ENCODE data around the gene RPL3.

The RPL3 gene

GRCh38 chr22:39296981-39297489, 22.4 kb downstream of the RPL3 start:
- no peak for DNase-seq (ENCODE audit: low read depth, low spot score)
- CTCF ChIA-PET: interaction anchor here (0.9 to 3.8 kb wide), 5 partner anchors 10 to 127 kb away, joined by 3 to 15 read pairs (median 4); no protein-coding TSS in a partner anchor
- POLR2A ChIA-PET: interaction anchor here (1.2 kb wide), 1 partner anchor 12 kb away, joined by 3 read pairs; no protein-coding TSS in a partner anchor
- no peak for TF ChIP-seq CTCF (IDR thresholded peaks at IDR 0.05; ENCODE audit: insufficient read depth, low read length, missing control alignments)
- H3K4me3 ChIP-seq (ENCODE audit: low read depth, low read length): no peak overlapping the region

- no peak for TF ChIP-seq CTCF (IDR thresholded peaks at IDR 0.05; ENCODE audit: insufficient read depth, low read length, missing control alignments)
- no peak for DNase-seq (ENCODE audit: low read depth, low spot score)
- no peak overlapping the region for H3K4me3 ChIP-seq (ENCODE audit: low read depth, low read length)
- ChIA-PET CTCF (interaction anchor here (0.9 to 2.8 kb wide), 3 partner anchors 10 to 19 kb away, joined by 3 to 10 read pairs (median 4); no protein-coding TSS in a partner anchor), POLR2A (interaction anchor here (1.2 kb wide), 1 partner anchor 13 kb away, joined by 3 read pairs; no protein-coding TSS in a partner anchor)
Measured at GRCh38 chr22:39296535-39296934, 22.9 kb downstream of the RPL3 start.

- H3K4me3 ChIP-seq (ENCODE audit: low read depth, low read length): no peak overlapping the region
- no peak for TF ChIP-seq CTCF (IDR thresholded peaks at IDR 0.05; ENCODE audit: insufficient read depth, low read length, missing control alignments)
- no peak for DNase-seq (ENCODE audit: low read depth, low spot score)
- ChIA-PET CTCF (interaction anchor here (1.8 kb wide), 1 partner anchor 123 kb away, joined by 6 read pairs; no protein-coding TSS in a partner anchor), POLR2A (no interaction called here)
Measured at GRCh38 chr22:39294571-39295468, 24.6 kb downstream of the RPL3 start.

DNA sequence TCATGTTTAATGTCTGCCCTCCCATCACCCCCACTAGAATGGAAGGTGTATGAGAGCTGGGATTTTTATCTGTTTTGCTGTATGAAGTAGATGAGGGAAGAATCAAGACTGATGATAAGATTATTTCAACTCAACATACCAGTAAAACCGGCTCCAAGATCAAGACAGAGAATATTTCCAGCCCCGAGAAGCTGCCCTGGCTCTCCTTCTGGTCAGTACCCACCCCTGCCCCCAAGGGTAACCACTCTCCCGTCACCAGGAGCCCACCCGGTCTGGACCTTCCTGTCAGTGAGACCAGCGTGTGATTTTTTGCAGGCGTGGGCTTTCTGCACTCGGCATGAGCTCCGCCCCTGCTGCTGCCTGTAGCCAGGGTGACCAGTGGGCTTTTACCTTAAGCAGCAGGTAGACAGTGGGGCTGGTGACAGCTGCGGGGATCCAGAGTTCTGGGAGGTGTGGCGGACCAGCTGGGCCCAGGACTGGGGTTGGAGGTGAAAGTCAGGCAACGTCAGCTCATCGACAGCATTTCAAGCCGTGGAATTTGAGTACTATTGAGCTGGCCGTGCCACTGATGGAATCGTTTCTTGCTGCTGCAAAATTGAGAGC, 25.6 kb downstream of the RPL3 start:
- ChIA-PET POLR2A (interaction anchor here (1.1 kb wide), 1 partner anchor 17 kb away, joined by 4 read pairs; no protein-coding TSS in a partner anchor), CTCF (interaction anchor here (1.3 to 1.8 kb wide), 2 partner anchors 23 to 123 kb away, joined by 6 read pairs; no protein-coding TSS in a partner anchor)
- no peak for DNase-seq (ENCODE audit: low read depth, low spot score)
- H3K4me3 ChIP-seq (ENCODE audit: low read depth, low read length): no peak overlapping the region
- TF ChIP-seq CTCF (IDR thresholded peaks at IDR 0.05; ENCODE audit: insufficient read depth, low read length, missing control alignments): no peak

DNA sequence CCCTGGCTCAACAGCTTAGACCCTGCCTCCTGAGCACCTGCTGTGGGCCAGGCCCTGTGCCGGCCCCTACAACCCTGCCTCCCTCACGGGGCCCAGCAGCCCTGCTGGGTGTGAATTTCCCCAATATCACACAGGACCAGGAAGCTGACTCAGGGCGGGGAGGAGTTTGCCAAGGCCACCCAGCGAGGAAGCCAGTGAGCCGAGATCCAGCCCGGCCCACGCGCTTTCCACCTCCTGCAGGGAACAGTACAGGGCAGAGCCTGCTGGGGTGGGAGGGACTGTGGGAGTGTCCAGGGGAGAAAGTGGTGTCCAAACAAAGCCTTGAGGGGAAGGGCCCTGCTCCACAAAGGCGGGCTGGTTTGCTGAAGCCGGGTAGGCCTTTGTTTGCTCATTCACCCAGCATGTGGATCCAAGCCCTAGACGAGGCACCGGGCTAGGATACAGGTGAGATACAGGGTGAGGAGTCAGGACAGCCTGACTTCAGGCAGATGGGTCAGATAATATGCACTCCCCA, 26.8 kb downstream of the RPL3 start:
- DNase-seq (ENCODE audit: low read depth, low spot score): peak; percentile 57
- POLR2A ChIA-PET: interaction anchor here (1.0 to 1.7 kb wide), 3 partner anchors 18 to 228 kb away, joined by 3 to 4 read pairs (median 4); partner anchors contain the start of gene ATF4
- H3K4me3 ChIP-seq (ENCODE audit: low read depth, low read length): no peak overlapping the region
- TF ChIP-seq CTCF (IDR thresholded peaks at IDR 0.05; ENCODE audit: insufficient read depth, low read length, missing control alignments): no peak
- CTCF ChIA-PET: interaction anchor here (1.3 to 3.0 kb wide), 2 partner anchors 24 to 122 kb away, joined by 6 to 16 read pairs; no protein-coding TSS in a partner anchor
